ENCODE measurements around the gene BIN2.
"Not testable (repeated sequence)": the region's sequence is repeated elsewhere in the genome, so short reads cannot be mapped to it uniquely, and the experiment has no call there.

BIN2 gene

GRCh38 chr12:51346581-51346980 lies 22.6 kb upstream of the BIN2 start, which contains the start of gene CELA1:
Gene CELA1, minus strand, starts transcription at chr12:51346679. Its CDS starts 41 bp downstream, at chr12:51346638.
- no peak for TF ChIP-seq CTCF (conservative IDR thresholded peaks at IDR 0.05; ENCODE audit: low read length)
- H3K4me3 ChIP-seq (ENCODE audit: low read length) = no peak within 1 kb of the TSS
- no peak for DNase-seq (ENCODE audit: low read depth)

- H3K4me3 ChIP-seq (ENCODE audit: low read length) = no peak overlapping the region
- no peak for DNase-seq (ENCODE audit: low read depth)
- no peak for TF ChIP-seq CTCF (conservative IDR thresholded peaks at IDR 0.05; ENCODE audit: low read length)
These were observed 21.7 kb upstream of the BIN2 start for GRCh38 chr12:51345681-51346080.

- no peak for DNase-seq (ENCODE audit: low read depth)
- TF ChIP-seq CTCF (conservative IDR thresholded peaks at IDR 0.05; ENCODE audit: low read length) = no peak
- no peak overlapping the region for H3K4me3 ChIP-seq (ENCODE audit: low read length)
These were observed 19.2 kb upstream of the BIN2 start for GRCh38 chr12:51343201-51343600.

GRCh38 chr12:51342416-51342815 lies 18.4 kb upstream of the BIN2 start:
- H3K4me3 ChIP-seq (ENCODE audit: low read length) = no peak overlapping the region
- no peak for TF ChIP-seq CTCF (conservative IDR thresholded peaks at IDR 0.05; ENCODE audit: low read length)
- DNase-seq (ENCODE audit: low read depth) = no peak

GRCh38 chr12:51341251-51342007 lies 17.5 kb upstream of the BIN2 start:
- H3K4me3 ChIP-seq (ENCODE audit: low read length) = peak overlapping the region; percentile 47
- TF ChIP-seq CTCF (conservative IDR thresholded peaks at IDR 0.05; ENCODE audit: low read length) = peak; percentile 100

GRCh38 chr12:51339750-51340149 lies 15.8 kb upstream of the BIN2 start:
- TF ChIP-seq CTCF (conservative IDR thresholded peaks at IDR 0.05; ENCODE audit: low read length) = no peak
- H3K4me3 ChIP-seq (ENCODE audit: low read length) = no peak overlapping the region
- no peak for DNase-seq (ENCODE audit: low read depth)

More at GRCh38 chr12:51341251-51342007, 17.5 kb upstream of the BIN2 start:
- peak; percentile 65 for DNase-seq (ENCODE audit: low read depth)

GRCh38 chr12:51337336-51337735 lies 13.4 kb upstream of the BIN2 start:
- not testable (repeated sequence) for H3K4me3 ChIP-seq (ENCODE audit: low read length); DNase-seq (ENCODE audit: low read depth)
